ENCODE measurements around the gene DLGAP4.
"Not testable (repeated sequence)": the region's sequence is repeated elsewhere in the genome, so short reads cannot be mapped to it uniquely, and the experiment has no call there.

DLGAP4 gene

GRCh38 chr20:36359668-36360406 is 53.7 kb downstream of the DLGAP4 start:
- DNase-seq, result no peak

- DNase-seq, result no peak
Measured at GRCh38 chr20:36360429-36360828, 54.3 kb downstream of the DLGAP4 start.

GRCh38 chr20:36361406-36361805 is 55.3 kb downstream of the DLGAP4 start:
- DNase-seq, result no peak

- no peak for DNase-seq
Measured at GRCh38 chr20:36362261-36362660, 56.1 kb downstream of the DLGAP4 start.

DNA sequence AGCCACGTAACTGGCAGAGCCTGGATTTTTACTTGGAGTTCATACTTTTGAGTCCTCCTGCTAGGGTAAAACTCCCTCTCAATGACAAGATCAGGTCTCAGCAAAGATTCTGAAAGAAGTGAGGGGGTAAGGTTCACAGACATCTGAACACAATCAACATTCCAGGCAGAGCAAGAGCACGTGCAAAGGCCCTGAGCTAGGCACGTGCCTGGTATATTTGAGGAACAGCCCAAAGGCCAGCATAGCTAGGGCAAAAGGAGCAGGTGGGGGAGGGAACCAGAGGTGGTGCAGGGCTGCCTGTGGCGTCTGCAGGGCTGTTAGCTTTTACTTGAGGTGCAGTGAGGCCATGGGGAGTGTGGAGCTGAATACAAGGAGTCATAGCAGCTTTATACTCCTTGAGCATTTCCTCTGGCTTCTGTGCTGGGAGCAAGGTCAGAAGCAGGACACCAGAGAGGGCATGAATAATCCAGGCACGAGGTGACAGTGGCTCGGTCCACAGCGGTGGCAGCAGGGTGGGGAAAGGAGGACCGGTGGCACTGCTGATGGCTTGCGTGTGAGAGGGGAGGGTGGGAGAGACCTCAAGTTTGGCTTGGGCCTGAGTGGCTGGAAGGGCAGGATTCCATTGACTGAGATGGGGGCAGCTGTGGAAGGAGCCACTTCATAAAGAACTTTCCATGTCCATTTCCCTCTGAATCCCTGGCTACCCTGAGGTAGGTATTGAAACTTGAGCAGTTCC is 57.0 kb downstream of the DLGAP4 start:
- no peak for DNase-seq

DNA sequence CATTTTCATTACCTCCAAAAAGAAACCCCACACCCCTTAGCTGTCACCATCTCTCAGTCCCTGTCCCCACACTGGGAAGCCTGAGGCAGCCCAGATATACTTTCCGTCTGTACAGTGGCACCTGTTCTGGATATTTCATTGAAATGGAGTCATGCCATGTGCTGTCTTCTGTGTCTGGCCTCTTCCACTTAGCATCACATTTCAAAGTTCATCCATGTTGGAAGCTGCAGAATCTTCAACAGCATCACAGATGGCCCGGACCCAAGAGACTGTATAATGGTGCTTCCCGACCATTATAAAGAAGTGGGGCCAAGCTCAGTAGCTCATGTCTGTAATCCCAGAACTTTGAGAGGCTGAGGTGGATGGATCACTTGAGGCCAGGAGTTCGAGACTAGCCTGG is 58.4 kb downstream of the DLGAP4 start:
- no peak for DNase-seq

- DNase-seq, result no peak
Measured at GRCh38 chr20:36366623-36367369, 60.7 kb downstream of the DLGAP4 start.

DNA sequence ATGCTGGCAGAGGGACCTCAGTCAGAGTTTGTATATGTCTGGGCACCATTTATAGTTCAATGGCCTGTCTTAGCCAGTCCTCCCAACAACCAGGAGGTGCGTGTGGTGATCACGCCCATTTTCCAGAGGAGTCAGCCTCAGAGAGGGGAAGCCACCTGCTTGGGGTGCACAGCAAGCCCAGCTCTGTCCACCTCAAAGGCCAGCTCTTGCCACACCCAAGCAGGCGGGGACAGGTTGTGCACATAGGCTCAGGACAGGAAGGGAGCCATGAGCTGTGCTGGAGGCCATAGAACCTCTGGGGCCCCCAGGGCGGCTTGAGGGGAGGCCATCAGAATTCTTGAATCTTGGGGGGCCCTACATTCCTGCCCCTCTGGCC is 61.2 kb downstream of the DLGAP4 start:
- no peak for DNase-seq

DNA sequence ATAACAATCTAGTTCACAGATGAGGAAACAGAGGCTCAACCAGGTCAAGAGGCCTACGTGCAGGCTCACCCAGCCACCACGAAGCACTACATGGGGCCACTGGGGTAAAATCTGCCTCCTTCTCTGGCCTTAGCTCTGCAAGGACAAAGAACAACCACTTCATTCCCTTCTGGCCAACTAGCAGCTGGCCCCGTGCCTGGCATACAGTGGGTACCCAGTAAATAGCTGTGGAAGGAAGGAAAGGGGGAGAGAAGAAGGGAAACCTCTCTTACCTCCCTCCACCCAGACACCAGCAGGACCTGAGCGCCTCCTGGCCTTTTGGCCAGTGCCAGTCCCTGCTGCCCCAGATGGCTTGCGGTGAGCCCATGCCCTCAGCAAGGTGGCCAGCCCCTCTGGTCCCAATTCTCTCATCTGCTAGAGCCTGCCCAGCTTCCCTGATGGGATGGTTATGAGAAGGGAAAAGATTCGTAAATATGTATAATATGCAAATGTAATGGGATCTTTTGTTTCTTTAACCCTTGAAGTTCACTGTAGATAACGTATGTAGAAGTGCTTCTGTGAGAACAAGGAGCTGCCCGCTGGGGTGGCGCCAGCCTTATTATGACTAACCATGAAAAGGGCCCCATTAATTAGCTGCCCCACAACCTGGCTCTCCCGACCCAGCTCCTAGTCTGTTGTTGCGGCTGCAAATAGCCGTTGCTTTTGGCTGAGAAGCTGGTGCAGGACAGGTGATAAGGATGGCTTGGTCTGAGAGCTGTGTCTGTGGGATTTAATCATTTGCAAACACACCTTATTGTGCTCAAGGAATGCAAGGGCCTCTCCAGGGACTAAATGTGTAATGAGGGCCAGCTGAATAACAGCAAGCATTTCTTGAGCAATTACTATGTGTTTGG is 62.0 kb downstream of the DLGAP4 start:
- no peak for DNase-seq

DNA sequence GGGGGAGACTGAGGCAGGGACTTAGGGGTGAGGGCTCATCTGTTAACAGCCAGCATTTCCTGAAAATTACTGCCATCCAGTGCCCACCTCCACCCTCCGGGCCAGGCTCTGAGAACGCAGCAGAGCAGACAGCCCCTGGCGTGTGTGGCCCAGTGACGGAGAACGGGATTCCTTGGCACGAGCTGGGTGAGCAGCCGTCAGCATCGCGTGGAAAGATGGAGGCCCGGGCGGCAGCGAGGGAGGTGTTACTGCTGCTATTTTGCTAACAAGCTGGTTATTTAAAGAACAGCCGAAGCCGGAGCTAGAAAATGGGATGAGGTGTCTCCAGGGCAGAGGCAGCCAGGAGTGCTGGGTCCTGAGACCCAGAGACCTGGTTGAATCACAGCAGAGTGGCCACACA is 62.7 kb downstream of the DLGAP4 start:
- no peak for DNase-seq

GRCh38 chr20:36369739-36370138 is 63.6 kb downstream of the DLGAP4 start:
- DNase-seq, result no peak

GRCh38 chr20:36370991-36371790 is 65.1 kb downstream of the DLGAP4 start:
- no peak for DNase-seq

- DNase-seq, result no peak
Measured at GRCh38 chr20:36372666-36373065, 66.5 kb downstream of the DLGAP4 start.

DNA sequence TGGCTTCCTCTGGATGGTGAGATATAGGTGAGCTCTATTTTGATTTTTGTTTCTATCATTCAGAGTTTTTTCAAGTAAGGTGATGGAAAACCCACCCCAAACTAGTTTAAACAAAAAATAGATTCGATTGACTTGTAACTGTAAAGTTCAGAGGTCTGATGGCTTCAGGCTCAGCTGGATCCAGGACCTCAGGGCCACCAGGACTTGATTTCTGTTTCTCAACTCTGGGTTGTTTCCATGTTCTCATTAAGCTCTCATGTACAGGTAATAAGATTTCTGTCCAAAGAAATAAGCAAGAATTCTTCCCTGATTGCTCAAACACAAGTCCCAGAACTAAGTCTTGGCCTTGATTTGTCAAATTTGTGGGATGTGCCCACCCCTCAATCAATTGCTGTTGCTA is 67.0 kb downstream of the DLGAP4 start:
- DNase-seq, result no peak

- DNase-seq, result no peak
Measured at GRCh38 chr20:36374995-36375394, 68.9 kb downstream of the DLGAP4 start.

DNA sequence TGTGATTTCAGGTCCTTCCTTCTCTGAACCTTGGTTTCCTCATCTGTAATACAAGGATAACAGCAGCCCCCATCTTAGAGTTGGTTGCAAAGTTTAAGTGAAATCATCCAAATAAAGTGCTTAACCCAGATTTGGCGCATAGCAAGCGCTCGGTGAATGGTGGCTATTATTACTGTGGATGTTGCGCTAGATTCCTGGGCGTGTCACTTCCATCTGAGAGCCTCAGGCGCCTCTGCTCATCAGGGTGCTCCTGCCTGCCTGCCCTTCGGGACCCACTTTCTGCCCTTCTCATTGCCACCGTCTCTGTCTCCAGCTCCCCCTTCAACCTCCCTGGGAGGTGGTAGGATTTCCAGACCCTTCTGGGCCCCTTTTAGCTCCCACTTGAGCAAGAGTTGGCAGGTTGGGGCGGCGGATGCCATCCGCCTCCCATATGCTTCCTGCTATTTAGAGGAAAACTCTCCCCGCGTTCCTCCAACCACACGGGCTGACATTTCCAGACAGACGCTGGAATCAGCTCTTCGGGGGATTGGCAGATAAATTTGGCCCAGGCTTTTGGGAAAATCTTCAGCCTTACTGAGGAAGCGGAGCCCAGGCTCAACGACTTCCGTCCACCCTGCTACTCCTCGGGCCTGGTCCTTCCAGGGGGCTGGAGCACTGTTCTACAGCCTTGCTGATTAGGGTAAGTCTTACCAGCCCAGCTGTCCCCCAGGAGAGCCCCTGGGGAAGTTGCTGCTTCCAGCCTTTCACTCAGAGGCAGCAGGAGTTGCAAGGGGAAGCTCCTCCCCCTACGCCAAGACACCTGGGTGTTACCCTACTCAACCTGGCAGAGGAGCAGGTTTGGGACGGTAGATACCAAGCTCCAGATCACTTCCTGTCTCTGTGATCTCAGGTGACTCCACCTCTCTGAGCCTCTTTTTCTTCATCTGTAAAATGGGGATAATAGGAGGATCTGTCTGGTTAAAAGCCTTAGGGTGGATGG is 71.5 kb downstream of the DLGAP4 start:
- DNase-seq, result no peak

GRCh38 chr20:36378686-36379085 is 72.5 kb downstream of the DLGAP4 start:
- DNase-seq, result no peak

- DNase-seq, result not testable (repeated sequence)
Measured at GRCh38 chr20:36379914-36380313, 73.8 kb downstream of the DLGAP4 start.

- DNase-seq, result no peak
Measured at GRCh38 chr20:36384022-36384619, 78.0 kb downstream of the DLGAP4 start.

DNA sequence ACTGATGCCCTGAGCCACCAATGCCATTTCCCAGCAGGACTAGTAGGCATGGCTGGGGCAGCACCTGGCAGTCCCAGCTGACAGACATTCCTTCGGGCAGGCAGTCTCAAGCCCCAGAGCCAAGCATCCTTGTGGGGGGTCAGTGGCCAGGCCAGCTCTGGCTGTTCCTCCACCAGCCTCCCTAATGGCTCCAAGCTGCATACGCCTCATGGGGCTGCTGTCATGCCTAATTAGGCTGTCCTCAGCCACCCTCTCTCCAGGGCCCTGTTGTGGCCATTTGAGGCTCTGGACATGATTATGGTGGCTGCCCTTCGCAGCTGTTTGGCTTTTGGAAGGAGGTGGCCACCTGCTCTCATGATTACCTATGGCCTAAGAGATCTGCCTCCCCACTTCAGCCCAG is 79.4 kb downstream of the DLGAP4 start:
- DNase-seq, result no peak

Data from midbrain (tissue), 1 donor.